Trophoblast cell (in vitro differentiated cells and primary cell): ENCODE measurements around the gene CDK8.
A peak's percentile ranks its signal among the peaks of the same experiment; 100 is the strongest.

Source experiments
- DNase-seq, 2 donors: peaks; one replicate each; pipeline ENCODE4 v3.0.0-alpha.2; 2016
- H2AFZ ChIP-seq: 2 replicates; pipeline ENCODE4 v1.6.1; 2013; ENCODE audit warnings: low read length, moderate library complexity, mild to moderate bottlenecking; ENCODE audit not compliant: insufficient read depth, poor library complexity
- H2AK5ac ChIP-seq: 2 replicates; pipeline ENCODE4 v1.6.1; 2013; ENCODE audit warnings: mild to moderate bottlenecking, low read length
- H2BK120ac ChIP-seq: 2 replicates; pipeline ENCODE4 v1.6.1; 2013; ENCODE audit warnings: low read length, mild to moderate bottlenecking, moderate library complexity; ENCODE audit not compliant: insufficient read depth, poor library complexity
- H2BK12ac ChIP-seq: 2 replicates; pipeline ENCODE4 v1.6.1; 2013; ENCODE audit warnings: mild to moderate bottlenecking, low read length, moderate library complexity
- H2BK5ac ChIP-seq: 2 replicates; pipeline ENCODE4 v1.6.1; 2013; ENCODE audit warnings: low read length, low read depth, moderate library complexity, mild to moderate bottlenecking; ENCODE audit not compliant: poor library complexity
- H3K14ac ChIP-seq: 2 replicates; pipeline ENCODE4 v1.6.1; 2013; ENCODE audit warnings: mild to moderate bottlenecking, low read length
- H3K18ac ChIP-seq: 2 replicates; pipeline ENCODE4 v1.6.1; 2013; ENCODE audit warnings: mild to moderate bottlenecking, low read length
- H3K23ac ChIP-seq: 2 replicates; pipeline ENCODE4 v1.6.1; 2013; ENCODE audit warnings: low read length
- H3K27ac ChIP-seq: 2 replicates; pipeline ENCODE4 v1.5.1; 2013; ENCODE audit warnings: low read depth, mild to moderate bottlenecking, inconsistent platforms, low read length, moderate library complexity
- H3K27me3 ChIP-seq: 2 replicates; pipeline ENCODE4 v1.6.1; 2013; ENCODE audit warnings: inconsistent platforms, mild to moderate bottlenecking, low read length, moderate library complexity; ENCODE audit not compliant: insufficient read depth
- H3K36me3 ChIP-seq, 2 experiments: 1 replicate in 1 of 2; 2 replicates in 1 of 2; pipeline ENCODE4 v1.6.1; 2013; ENCODE audit warnings: low read length in 2 of 2, mild to moderate bottlenecking in 2 of 2, moderate library complexity in 1 of 2; ENCODE audit not compliant: insufficient read depth in 2 of 2, control insufficient read depth in 1 of 2
- H3K4ac ChIP-seq: 2 replicates; pipeline ENCODE4 v1.6.1; 2013; ENCODE audit warnings: low read depth, mild to moderate bottlenecking, low read length, moderate library complexity
- H3K4me1 ChIP-seq, 2 experiments: 1 replicate in 1 of 2; 2 replicates in 1 of 2; pipeline ENCODE4 v1.6.1; 2013; ENCODE audit warnings: low read length in 2 of 2, mild to moderate bottlenecking in 2 of 2, moderate library complexity in 1 of 2; ENCODE audit not compliant: insufficient read depth in 2 of 2, control insufficient read depth in 1 of 2
- H3K4me2 ChIP-seq: 2 replicates; pipeline ENCODE4 v1.6.1; 2013; ENCODE audit warnings: inconsistent platforms, mild to moderate bottlenecking, low read length, moderate library complexity
- H3K4me3 ChIP-seq: 2 replicates; pipeline ENCODE4 v1.5.1; 2013; ENCODE audit warnings: mild to moderate bottlenecking, low read depth, low read length, inconsistent platforms
- H3K79me1 ChIP-seq: one replicate; pipeline ENCODE4 v1.6.1; 2013; ENCODE audit warnings: low read length
- H3K79me2 ChIP-seq: 2 replicates; pipeline ENCODE4 v1.6.1; 2013; ENCODE audit warnings: low read length, mild to moderate bottlenecking; ENCODE audit not compliant: control insufficient read depth, insufficient read depth, poor library complexity
- H3K9ac ChIP-seq: 2 replicates; pipeline ENCODE4 v1.6.1; 2013; ENCODE audit warnings: mild to moderate bottlenecking, low read length
- H3K9me3 ChIP-seq: 2 replicates; pipeline ENCODE4 v1.6.1; 2013; ENCODE audit warnings: low read depth, mild to moderate bottlenecking, control low read depth, inconsistent platforms, low read length; ENCODE audit not compliant: insufficient read depth
- H4K12ac ChIP-seq: 2 replicates; pipeline ENCODE4 v1.6.1; 2013; ENCODE audit warnings: low read depth, mild to moderate bottlenecking, low read length, moderate library complexity
- H4K8ac ChIP-seq: 2 replicates; pipeline ENCODE4 v1.6.1; 2013; ENCODE audit warnings: low read depth, mild to moderate bottlenecking, low read length, moderate library complexity
- H4K91ac ChIP-seq: one replicate; pipeline ENCODE4 v1.6.1; 2013; ENCODE audit warnings: low read depth, mild to moderate bottlenecking, low read length, moderate library complexity
- WGBS: extraction: QIAGEN DNeasy Blood & Tissue Kit; methylation state at CpG from one replicate; pipeline ENCODE4 v1.1.7; 2013; ENCODE audit warnings: missing lambda C conversion rate; ENCODE audit not compliant: insufficient read length, insufficient coverage; ENCODE audit errors: extremely low coverage; 5-methylcytosine and 5-hydroxymethylcytosine counted together

The CDK8 gene

DNA sequence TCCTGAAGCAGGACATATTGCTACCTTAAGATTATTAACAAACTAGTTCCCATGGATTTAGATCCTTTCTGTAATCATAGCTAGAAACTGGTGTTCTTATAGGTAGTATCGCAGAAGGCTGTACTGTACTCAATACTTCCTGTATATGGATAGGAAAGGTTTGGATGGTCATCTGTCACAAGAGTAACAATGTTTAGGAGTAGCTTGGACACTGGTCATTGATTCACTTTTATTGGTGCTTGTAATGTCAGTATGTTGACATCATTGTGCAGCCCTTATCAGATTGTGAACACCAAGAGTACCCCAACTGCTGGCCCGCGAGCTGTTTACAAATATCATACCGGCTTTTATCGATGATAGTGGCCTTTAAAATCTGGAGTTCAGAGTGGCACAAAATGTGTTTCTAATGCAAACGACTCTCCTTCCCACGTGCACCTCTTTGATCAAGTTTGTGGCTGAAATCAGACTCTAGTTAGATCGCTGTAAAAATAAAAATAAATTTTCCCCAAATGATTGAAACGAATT, 605 bp upstream of the CDK8 start:
- Histone ChIP-seq H3K9me3 (no peaks in the 10 kb centered on the region), H3K79me2 (peaks cover 7% of the 10 kb centered on the region), H2AK5ac (no peak overlapping the region), H2BK120ac (no peak overlapping the region), H3K79me1 (peaks cover 10% of the 10 kb centered on the region), H4K12ac (no peak overlapping the region), H3K4me2 (peak overlapping the region; percentile 62), H3K27ac (no peak overlapping the region), H3K36me3 (no peaks in the 10 kb centered on the region), H2BK12ac (no peak overlapping the region), H2BK5ac (no peak overlapping the region), H3K4me3 (no peak overlapping the region), H3K4ac (no peak overlapping the region), H3K4me1 (no peaks in the 10 kb centered on the region), H3K18ac (no peak overlapping the region), H3K14ac (no peak overlapping the region), H4K91ac (no peak overlapping the region), H3K27me3 (no peaks in the 10 kb centered on the region), H3K23ac (no peak overlapping the region), H2AFZ (peak overlapping the region; percentile 99), H4K8ac (peak overlapping the region; percentile 65), H3K9ac (no peak overlapping the region)
- DNase-seq, result no peak
- WGBS, result no CpG with 5 or more reads among the region's 9 CpGs

- Histone ChIP-seq H3K4me3 (peak overlapping the region; percentile 95), H3K79me2 (peaks cover 7% of the 10 kb centered on the region), H3K27me3 (no peaks in the 10 kb centered on the region), H3K18ac (no peak overlapping the region), H3K27ac (peak overlapping the region; percentile 94), H2BK12ac (no peak overlapping the region), H4K8ac (peak overlapping the region; percentile 11), H3K9ac (peak overlapping the region; percentile 87), H3K23ac (no peak overlapping the region), H2AFZ (peak overlapping the region; percentile 23), H4K91ac (no peak overlapping the region), H3K36me3 (no peaks in the 10 kb centered on the region), H2AK5ac (no peak overlapping the region), H3K14ac (peak overlapping the region; percentile 5), H4K12ac (no peak overlapping the region), H3K9me3 (no peaks in the 10 kb centered on the region), H3K79me1 (peaks cover 10% of the 10 kb centered on the region), H2BK5ac (no peak overlapping the region), H2BK120ac (peak overlapping the region; percentile 99), H3K4ac (peak overlapping the region; percentile 70), H3K4me1 (no peaks in the 10 kb centered on the region), H3K4me2 (peak overlapping the region; percentile 85)
- WGBS, result no CpG with 5 or more reads among the region's 35 CpGs
- peak; percentile 67 to 73 for DNase-seq
These were observed 718 bp downstream of the CDK8 start for GRCh38 chr13:26254583-26255111.

DNA sequence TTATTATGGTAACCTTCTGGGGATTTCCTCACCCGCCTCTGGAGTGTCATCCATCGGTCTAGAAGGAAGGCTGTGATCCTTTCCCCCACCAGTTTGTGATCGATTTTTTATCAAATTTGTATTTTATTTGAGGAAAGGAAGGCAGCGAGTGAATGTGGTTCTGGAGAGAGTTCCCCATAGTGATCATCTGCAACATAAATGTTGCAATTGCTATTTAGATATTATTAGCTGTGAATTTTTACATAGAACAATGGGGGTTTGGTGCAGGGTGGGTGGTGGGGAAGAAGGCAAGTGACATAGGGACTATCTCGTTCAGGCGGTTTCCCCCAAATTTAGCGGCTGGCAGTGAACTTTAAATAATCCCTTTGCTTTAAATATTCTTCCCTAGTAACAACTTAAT, 1.2 kb downstream of the CDK8 start:
- no peak overlapping the region for H2BK5ac ChIP-seq
- no peak overlapping the region for H4K12ac ChIP-seq
- H3K4me1 ChIP-seq, result no peaks in the 10 kb centered on the region
- H3K23ac ChIP-seq, result no peak overlapping the region
- H3K79me2 ChIP-seq, result peaks cover 7% of the 10 kb centered on the region
- H2AFZ ChIP-seq, result no peak overlapping the region
- H3K27me3 ChIP-seq, result no peaks in the 10 kb centered on the region
- no peak overlapping the region for H3K27ac ChIP-seq
- peak overlapping the region; percentile 11 for H3K4me3 ChIP-seq
- peaks cover 10% of the 10 kb centered on the region for H3K79me1 ChIP-seq
- no peak overlapping the region for H3K18ac ChIP-seq
- H3K4me2 ChIP-seq, result peak overlapping the region; percentile 85
- WGBS, result no CpG with 5 or more reads among the region's 7 CpGs
- H2AK5ac ChIP-seq, result no peak overlapping the region
- H3K36me3 ChIP-seq, result no peaks in the 10 kb centered on the region
- no peak overlapping the region for H4K91ac ChIP-seq
- H3K14ac ChIP-seq, result no peak overlapping the region
- H4K8ac ChIP-seq, result no peak overlapping the region
- peak overlapping the region; percentile 70 for H3K4ac ChIP-seq
- no peak overlapping the region for H2BK120ac ChIP-seq
- H3K9ac ChIP-seq, result peak overlapping the region; percentile 1
- DNase-seq, result no peak
- no peaks in the 10 kb centered on the region for H3K9me3 ChIP-seq
- H2BK12ac ChIP-seq, result no peak overlapping the region

DNA sequence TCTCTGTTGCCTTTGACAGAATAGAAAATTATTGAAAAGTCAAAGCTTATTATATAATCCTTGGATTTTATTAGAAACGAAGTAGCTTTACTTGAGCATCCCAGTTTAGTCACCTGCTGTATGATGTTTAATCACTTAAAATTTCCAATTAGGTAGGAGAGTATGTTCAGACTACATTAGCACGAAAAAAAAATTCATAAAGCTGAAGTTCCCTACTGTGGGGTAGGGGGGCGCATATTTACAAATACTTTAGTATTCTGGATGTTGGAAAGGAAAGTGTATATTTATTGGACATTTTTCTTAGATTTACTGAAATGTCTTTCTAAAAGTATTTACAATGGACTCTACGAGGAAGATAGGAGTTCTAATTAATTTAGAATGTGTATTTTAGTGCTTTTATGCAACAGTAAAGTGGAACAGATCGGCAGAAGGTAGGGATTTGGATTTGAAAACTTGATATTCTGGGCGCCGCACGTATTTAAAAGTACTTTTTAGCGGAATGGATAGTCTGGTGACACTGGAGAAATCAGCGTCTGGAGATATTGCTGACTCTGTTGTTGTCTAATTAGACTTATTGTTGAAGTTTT, 1.9 kb downstream of the CDK8 start:
- no peak overlapping the region for H2BK12ac ChIP-seq
- no peaks in the 10 kb centered on the region for H3K9me3 ChIP-seq
- no peak overlapping the region for H3K27ac ChIP-seq
- DNase-seq, result no peak
- peaks cover 7% of the 10 kb centered on the region for H3K79me2 ChIP-seq
- no peaks in the 10 kb centered on the region for H3K36me3 ChIP-seq
- H3K14ac ChIP-seq, result no peak overlapping the region
- no peak overlapping the region for H3K23ac ChIP-seq
- H3K9ac ChIP-seq, result no peak overlapping the region
- no CpG with 5 or more reads among the region's 10 CpGs for WGBS
- H3K27me3 ChIP-seq, result no peaks in the 10 kb centered on the region
- no peak overlapping the region for H3K18ac ChIP-seq
- no peak overlapping the region for H2AFZ ChIP-seq
- H4K8ac ChIP-seq, result no peak overlapping the region
- H2BK120ac ChIP-seq, result no peak overlapping the region
- H3K4me2 ChIP-seq, result peak overlapping the region; percentile 37
- no peak overlapping the region for H2AK5ac ChIP-seq
- H3K4me3 ChIP-seq, result no peak overlapping the region
- no peak overlapping the region for H4K91ac ChIP-seq
- no peak overlapping the region for H4K12ac ChIP-seq
- H3K4me1 ChIP-seq, result no peaks in the 10 kb centered on the region
- H3K4ac ChIP-seq, result no peak overlapping the region
- H3K79me1 ChIP-seq, result peaks cover 10% of the 10 kb centered on the region
- no peak overlapping the region for H2BK5ac ChIP-seq
